ENCODE measurements around the gene SLC4A2.
A peak's percentile ranks its signal among the peaks of the same experiment; 100 is the strongest.

The SLC4A2 gene

DNA sequence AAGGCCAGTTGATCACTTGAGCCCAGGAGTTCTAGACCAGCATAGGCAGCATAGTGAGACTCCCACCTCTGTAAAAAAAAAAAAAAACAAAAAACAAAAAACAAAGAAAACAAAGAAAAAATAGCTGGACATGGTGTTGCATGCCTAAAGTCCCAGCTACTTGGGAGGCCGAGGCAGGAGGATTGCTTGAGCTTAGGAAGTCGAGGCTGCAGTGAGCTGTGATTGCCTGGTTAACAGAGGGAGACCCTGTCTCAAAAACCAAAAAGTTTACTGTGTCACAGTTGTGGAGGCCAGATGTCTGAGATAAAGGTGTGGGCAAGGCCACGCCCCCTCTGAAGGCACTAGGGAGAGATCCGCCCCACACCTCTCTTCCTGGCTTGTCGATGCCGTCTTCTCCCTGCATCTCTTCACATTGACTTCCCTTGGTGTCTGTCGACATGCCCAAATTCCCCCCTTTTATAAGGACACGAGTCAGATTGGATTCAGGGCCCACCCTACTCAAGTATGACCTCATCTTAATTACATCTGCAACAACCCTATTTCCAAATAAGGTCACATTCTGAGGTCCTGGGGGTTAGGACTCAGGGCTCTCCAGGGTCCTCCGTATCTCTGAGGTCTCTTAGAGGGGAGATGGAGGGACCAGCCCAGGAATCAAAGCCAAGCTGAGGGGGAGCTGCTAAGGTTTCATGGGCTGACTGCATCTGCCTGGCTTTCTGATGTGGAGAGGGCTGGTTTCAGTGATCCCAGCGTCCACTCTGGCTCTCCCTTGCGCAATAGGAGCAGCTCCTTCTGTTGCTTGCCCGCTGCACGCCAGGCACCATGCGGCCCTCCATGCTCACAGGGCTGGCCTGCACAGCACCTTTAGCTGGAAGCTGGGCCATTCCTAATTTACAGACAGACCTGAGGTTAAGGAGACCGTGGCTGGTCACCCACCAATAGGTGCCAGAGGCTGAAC is 50.0 kb downstream of the SLC4A2 start (continued):
- no peak for TF ChIP-seq ZNF174 (tag by site-specific recombination; IDR thresholded peaks at IDR 0.05)
- peak; percentile 54; the same call in 1 of the 2 replicates for TF ChIP-seq PATZ1 (tag by site-specific recombination; IDR thresholded peaks at IDR 0.05)
- peak; percentile 81 for TF ChIP-seq ZNF335 (tag by site-specific recombination; conservative IDR thresholded peaks at IDR 0.05)
- no peak for TF ChIP-seq ZSCAN16 (tag by site-specific recombination; IDR thresholded peaks at IDR 0.05)
- TF ChIP-seq, protein P1, sequence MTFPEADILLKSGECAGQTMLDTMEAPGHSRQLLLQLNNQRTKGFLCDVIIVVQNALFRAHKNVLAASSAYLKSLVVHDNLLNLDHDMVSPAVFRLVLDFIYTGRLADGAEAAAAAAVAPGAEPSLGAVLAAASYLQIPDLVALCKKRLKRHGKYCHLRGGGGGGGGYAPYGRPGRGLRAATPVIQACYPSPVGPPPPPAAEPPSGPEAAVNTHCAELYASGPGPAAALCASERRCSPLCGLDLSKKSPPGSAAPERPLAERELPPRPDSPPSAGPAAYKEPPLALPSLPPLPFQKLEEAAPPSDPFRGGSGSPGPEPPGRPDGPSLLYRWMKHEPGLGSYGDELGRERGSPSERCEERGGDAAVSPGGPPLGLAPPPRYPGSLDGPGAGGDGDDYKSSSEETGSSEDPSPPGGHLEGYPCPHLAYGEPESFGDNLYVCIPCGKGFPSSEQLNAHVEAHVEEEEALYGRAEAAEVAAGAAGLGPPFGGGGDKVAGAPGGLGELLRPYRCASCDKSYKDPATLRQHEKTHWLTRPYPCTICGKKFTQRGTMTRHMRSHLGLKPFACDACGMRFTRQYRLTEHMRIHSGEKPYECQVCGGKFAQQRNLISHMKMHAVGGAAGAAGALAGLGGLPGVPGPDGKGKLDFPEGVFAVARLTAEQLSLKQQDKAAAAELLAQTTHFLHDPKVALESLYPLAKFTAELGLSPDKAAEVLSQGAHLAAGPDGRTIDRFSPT (tag by site-specific recombination; IDR thresholded peaks at IDR 0.05), result no peak
- no peak for TF ChIP-seq ZNF155 (tag by site-specific recombination; IDR thresholded peaks at IDR 0.05)
- 0 out of 2 replicates have a peak, but pooled peaks have one; percentile 59 for TF ChIP-seq ZNF362 (tag by site-specific recombination; IDR thresholded peaks at IDR 0.05)
- TF ChIP-seq ZNF223 (tag by site-specific recombination; IDR thresholded peaks at IDR 0.05), result no peak
- TF ChIP-seq ZEB2 (tag by site-specific recombination; IDR thresholded peaks at IDR 0.05), result 0 out of 2 replicates have a peak, but pooled peaks have one; percentile 22
- TF ChIP-seq ZNF214 (tag by site-specific recombination; IDR thresholded peaks at IDR 0.05; ENCODE audit: borderline replicate concordance), result no peak
- no peak for TF ChIP-seq KLF7 (tag by site-specific recombination; IDR thresholded peaks at IDR 0.05; ENCODE audit: borderline replicate concordance)
- TF ChIP-seq ATF2 (tag by site-specific recombination; IDR thresholded peaks at IDR 0.05; ENCODE audit: low read depth), result peak; percentile 89
- TF ChIP-seq, protein P2, sequence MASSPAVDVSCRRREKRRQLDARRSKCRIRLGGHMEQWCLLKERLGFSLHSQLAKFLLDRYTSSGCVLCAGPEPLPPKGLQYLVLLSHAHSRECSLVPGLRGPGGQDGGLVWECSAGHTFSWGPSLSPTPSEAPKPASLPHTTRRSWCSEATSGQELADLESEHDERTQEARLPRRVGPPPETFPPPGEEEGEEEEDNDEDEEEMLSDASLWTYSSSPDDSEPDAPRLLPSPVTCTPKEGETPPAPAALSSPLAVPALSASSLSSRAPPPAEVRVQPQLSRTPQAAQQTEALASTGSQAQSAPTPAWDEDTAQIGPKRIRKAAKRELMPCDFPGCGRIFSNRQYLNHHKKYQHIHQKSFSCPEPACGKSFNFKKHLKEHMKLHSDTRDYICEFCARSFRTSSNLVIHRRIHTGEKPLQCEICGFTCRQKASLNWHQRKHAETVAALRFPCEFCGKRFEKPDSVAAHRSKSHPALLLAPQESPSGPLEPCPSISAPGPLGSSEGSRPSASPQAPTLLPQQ (tag by site-specific recombination; IDR thresholded peaks at IDR 0.05), result peak; percentile 95
- TF ChIP-seq ZNF324 (tag by site-specific recombination; IDR thresholded peaks at IDR 0.05), result no peak
- peak; percentile 45; the same call in 1 of the 2 replicates for TF ChIP-seq KLF17 (tag by site-specific recombination; IDR thresholded peaks at IDR 0.05)
